Kidney (tissue), 14 donors: ENCODE data around the gene GRID1. TPM values are rescaled to one million over a fixed set of nuclear protein-coding genes. Genes with fewer than 3 reads are reported as not detected.

Experiments used
- DNase-seq, 5 donors: peaks; one replicate each; pipeline ENCODE4 v3.0.0-alpha.2; 2013 to 2020
- FAIRE-seq: peaks from 2 replicates; lab custom pipeline; 2012; peaks lifted over from hg19 to GRCh38; lab: Jason Lieb, UNC
- H3K27ac ChIP-seq, 2 donors: one replicate each; pipeline ENCODE4 v1.7.0; 2013; ENCODE audit warnings: low read depth in 2 of 2, low read length in 2 of 2, inconsistent platforms in 1 of 2
- H3K27me3 ChIP-seq: one replicate; pipeline ENCODE4 v1.7.1; 2013; ENCODE audit warnings: low read length, inconsistent platforms; ENCODE audit not compliant: control insufficient read depth, insufficient read depth
- H3K36me3 ChIP-seq, 3 donors: one replicate each; pipeline versions ENCODE4 v1.7.0 to v1.7.1; 2013; ENCODE audit warnings: low read length in 3 of 3, control low read depth in 1 of 3, inconsistent platforms in 1 of 3; ENCODE audit not compliant: insufficient read depth in 3 of 3, control insufficient read depth in 2 of 3
- H3K4me1 ChIP-seq, 3 donors: one replicate each; pipeline versions ENCODE4 v1.7.0 to v1.7.1; 2013; ENCODE audit warnings: low read length in 3 of 3, inconsistent platforms in 1 of 3, low read depth in 1 of 3; ENCODE audit not compliant: control insufficient read depth in 2 of 3, insufficient read depth in 2 of 3
- H3K4me3 ChIP-seq, 3 donors: one replicate each; pipeline versions ENCODE4 v1.7.0 to v1.8.1; 2013; ENCODE audit warnings: low read length in 3 of 3, control low read depth in 1 of 3, inconsistent platforms in 1 of 3
- H3K9ac ChIP-seq, 3 donors: one replicate each; pipeline versions ENCODE4 v1.7.0 to v1.7.1; 2013; ENCODE audit warnings: low read length in 3 of 3, control low read depth in 1 of 3, inconsistent platforms in 1 of 3
- H3K9me3 ChIP-seq, 3 donors: one replicate each; pipeline versions ENCODE4 v1.7.0 to v1.7.1; 2013; ENCODE audit warnings: low read length in 3 of 3, control low read depth in 1 of 3, inconsistent platforms in 1 of 3; ENCODE audit not compliant: control insufficient read depth in 2 of 3, insufficient read depth in 1 of 3
- CTCF ChIP-seq: IDR thresholded peaks from 3 replicates; pipeline ENCODE4 v1.5.1; 2012; ENCODE audit warnings: mild to moderate bottlenecking, moderate library complexity, borderline replicate concordance; ENCODE audit not compliant: insufficient read depth; ENCODE audit errors: extremely low read depth
- intact Hi-C: fragments of 100-400 bp; cut with DNase I; formaldehyde crosslinking; loops from one replicate; pipeline ENCODE4 v1.11.1; 2022
- polyA plus RNA-seq: library from polyadenylated mRNA; stranded (reverse); fragments of 350-450 nt; fragmentation: Illumina TruSeq; extraction: RNeasy Lipid Tissue Mini Kit (QIAGEN cat#74804); gene quantifications from one replicate; pipeline ENCODE4 v1.2.3, GENCODE V29; 2014; ENCODE audit warnings: low read depth, low replicate concordance; ENCODE audit not compliant: insufficient read depth
- total RNA-seq: library from RNA; stranded (reverse); fragmentation: NEBNext Ultra II Directional; extraction: Animal tissue kit (Norgen Biotek cat#: 25700); gene quantifications from one replicate; pipeline ENCODE4 v1.2.1, GENCODE V29; 2021
- donor health status: control.
- donor health status: control.
- donor health status: control.
- donor health status: control.
- donor health status: control.
- donor health status: DM: yes; HTN: yes; CAD: no.
- donor health status: Normal renal cell carcinoma (clear cell type).

Gene GRID1
- total and polyA plus RNA-seq, 2 donors from 2014 or later: 0.37 to 1.4 TPM

GRCh38 chr10:85764108-85764507 is 602.5 kb downstream of the GRID1 start:
- Histone ChIP-seq H3K4me1 (no peaks in the 10 kb centered on the region), H3K9ac (no peak overlapping the region), H3K4me3 (no peak overlapping the region), H3K9me3 (no peaks in the 10 kb centered on the region), H3K36me3 (no peaks in the 10 kb centered on the region), H3K27ac (no peak overlapping the region), H3K27me3 (no peaks in the 10 kb centered on the region)
- FAIRE-seq: no peak
- intact Hi-C loops: no loop called here
- TF ChIP-seq CTCF: no peak
- DNase-seq: no peak

- H3K36me3 ChIP-seq: no peaks in the 10 kb centered on the region
- H3K27ac ChIP-seq: no peak overlapping the region
- FAIRE-seq: no peak
- H3K4me3 ChIP-seq: no peak overlapping the region
- no peaks in the 10 kb centered on the region for H3K4me1 ChIP-seq
- intact Hi-C loops: no loop called here
- no peaks in the 10 kb centered on the region for H3K27me3 ChIP-seq
- no peak for DNase-seq
- H3K9me3 ChIP-seq: no peaks in the 10 kb centered on the region
- TF ChIP-seq CTCF: no peak
- H3K9ac ChIP-seq: no peak overlapping the region
Observed at GRCh38 chr10:85761906-85762445, 604.6 kb downstream of the GRID1 start.

- Histone ChIP-seq H3K9me3 (peaks cover 0 to 2% (median 0%) of the 10 kb centered on the region in 3 donors), H3K9ac (no peak overlapping the region), H3K27me3 (no peaks in the 10 kb centered on the region), H3K4me3 (no peak overlapping the region), H3K36me3 (no peaks in the 10 kb centered on the region), H3K4me1 (no peaks in the 10 kb centered on the region), H3K27ac (no peak overlapping the region)
- TF ChIP-seq CTCF: no peak
- intact Hi-C loops: no loop called here
- DNase-seq (no peak), FAIRE-seq (no peak)
Observed at GRCh38 chr10:85741626-85742300, 624.8 kb downstream of the GRID1 start.

GRCh38 chr10:85735997-85736396 is 630.6 kb downstream of the GRID1 start:
- TF ChIP-seq CTCF: no peak
- H3K27me3 ChIP-seq: no peaks in the 10 kb centered on the region
- H3K36me3 ChIP-seq: no peaks in the 10 kb centered on the region
- no peak overlapping the region for H3K9ac ChIP-seq
- no peak overlapping the region for H3K27ac ChIP-seq
- H3K4me3 ChIP-seq: no peak overlapping the region
- H3K4me1 ChIP-seq: no peaks in the 10 kb centered on the region
- DNase-seq (no peak), FAIRE-seq (no peak)
- intact Hi-C loops: no loop called here
- H3K9me3 ChIP-seq: peaks cover 0 to 2% (median 0%) of the 10 kb centered on the region in 3 donors
